B cell (primary cell): ENCODE results near the gene TTLL5. TPM values are rescaled to one million over a fixed set of nuclear protein-coding genes. Genes with fewer than 3 reads are reported as not detected.

Experiments
- ATAC-seq: fragments of 200-7000 bp; cut with Tn5 transposase; one replicate; pipeline ENCODE4 v1.10.0; 2021; ENCODE audit warnings: low read depth, mild to moderate bottlenecking, moderate number of reproducible peaks, moderate library complexity
- CTCF ChIA-PET: fragments of 350-600 bp; sonication (Branson Sonifier 250); formaldehyde crosslinking; loops from one replicate; lab custom pipeline; 2021; ENCODE audit warnings: antibody characterized with exemption, inconsistent platforms; lab: Charles Lee
- POLR2A ChIA-PET: fragments of 350-600 bp; sonication (Branson Sonifier 250); formaldehyde crosslinking; loops from one replicate; lab custom pipeline; 2021; ENCODE audit warnings: antibody characterized with exemption; lab: Charles Lee
- DNase-seq: peaks from one replicate; pipeline ENCODE4 v3.0.0; 2013
- H2AFZ ChIP-seq: 2 replicates; pipeline ENCODE4 v1.6.1; 2012; ENCODE audit warnings: mild to moderate bottlenecking, low read depth, low read length; ENCODE audit not compliant: insufficient read depth, poor library complexity, severe bottlenecking
- H3K27ac ChIP-seq, 2 donors: 1 replicate in 1 of 2; 2 replicates in 1 of 2; pipeline ENCODE4 v1.5.1; 2012 to 2013; ENCODE audit warnings: low read length in 2 of 2, mild to moderate bottlenecking in 2 of 2, moderate library complexity in 1 of 2
- H3K27me3 ChIP-seq, 4 experiments: fragments of 200-600 bp in 1 of 4; sonication (generic) in 1 of 4; replicated peaks in 1 of 4; 1 replicate in 2 of 4; 2 replicates in 2 of 4; pipeline versions ENCODE4 v1.6.1 to v1.7.0; 2013 to 2016; ENCODE audit warnings: low read length in 3 of 4, mild to moderate bottlenecking in 2 of 4, mixed read lengths in 1 of 4, moderate library complexity in 1 of 4; ENCODE audit not compliant: insufficient read depth in 4 of 4, control insufficient read depth in 3 of 4; ENCODE audit errors: control extremely low read depth in 1 of 4
- H3K36me3 ChIP-seq, 2 experiments: replicated peaks in 1 of 2; 1 replicate in 1 of 2; 2 replicates in 1 of 2; pipeline versions ENCODE4 v1.6.1 to v1.7.1; 2013; ENCODE audit warnings: low read length in 1 of 2; ENCODE audit not compliant: insufficient read depth in 2 of 2, control insufficient read depth in 1 of 2; ENCODE audit errors: control extremely low read depth in 1 of 2, extremely low read depth in 1 of 2
- H3K4me1 ChIP-seq, 2 donors: fragments of 200-600 bp in 1 of 2; sonication (generic) in 1 of 2; 1 replicate in 1 of 2; 2 replicates in 1 of 2; pipeline versions ENCODE4 v1.5.1 to v1.6.1; 2013 to 2017; ENCODE audit warnings: low read length in 2 of 2; ENCODE audit not compliant: control insufficient read depth in 2 of 2, insufficient read depth in 2 of 2
- H3K4me2 ChIP-seq: replicated peaks from 2 replicates; pipeline ENCODE3; 2012; ENCODE audit warnings: mild to moderate bottlenecking, low read depth, low read length; ENCODE audit not compliant: poor library complexity, severe bottlenecking
- H3K4me3 ChIP-seq, 5 experiments: fragments of 200-600 bp in 1 of 5; sonication (generic) in 1 of 5; 1 replicate in 3 of 5; 2 replicates in 2 of 5; pipeline versions ENCODE4 v1.5.1 to v1.7.0; 2011 to 2016; ENCODE audit warnings: low read length in 4 of 5, mild to moderate bottlenecking in 4 of 5, low read depth in 2 of 5, control low read depth in 1 of 5, moderate library complexity in 1 of 5; ENCODE audit not compliant: insufficient read depth in 1 of 5; ENCODE audit errors: control extremely low read depth in 1 of 5, extremely low read depth in 1 of 5
- H3K79me2 ChIP-seq: fragments of 200-600 bp; sonication (generic); one replicate; pipeline ENCODE4 v1.6.0; 2016; ENCODE audit warnings: low read length; ENCODE audit not compliant: control insufficient read depth, insufficient read depth
- H3K9ac ChIP-seq: fragments of 200-600 bp; sonication (generic); 2 replicates; pipeline ENCODE4 v1.6.1; 2017; ENCODE audit warnings: mild to moderate bottlenecking, low read length, moderate library complexity
- H3K9me3 ChIP-seq, 3 donors: one replicate each; pipeline versions ENCODE4 v1.6.1 to v1.7.1; 2013; ENCODE audit warnings: low read length in 2 of 3; ENCODE audit not compliant: control insufficient read depth in 2 of 3, insufficient read depth in 1 of 3; ENCODE audit errors: control extremely low read depth in 1 of 3
- H4K20me1 ChIP-seq: 2 replicates; pipeline ENCODE4 v1.6.0; 2012; ENCODE audit warnings: mild to moderate bottlenecking, low read length; ENCODE audit not compliant: insufficient read depth, control insufficient read depth, poor library complexity, severe bottlenecking
- H3K27ac Mint-ChIP-seq: one replicate; pipeline ENCODE4 v1.8.0; 2021; ENCODE audit warnings: mixed read lengths
- H3K27me3 Mint-ChIP-seq: one replicate; pipeline ENCODE4 v1.8.0; 2021; ENCODE audit warnings: mixed read lengths
- H3K4me1 Mint-ChIP-seq: one replicate; pipeline ENCODE4 v1.8.0; 2021; ENCODE audit warnings: mixed read lengths
- H3K4me3 Mint-ChIP-seq: one replicate; pipeline ENCODE4 v1.8.0; 2021; ENCODE audit warnings: mixed read lengths
- H3K9me3 Mint-ChIP-seq: one replicate; pipeline ENCODE4 v1.8.0; 2022; ENCODE audit warnings: mixed read lengths; ENCODE audit not compliant: insufficient read depth
- EZH2 ChIP-seq: IDR thresholded peaks from 2 replicates; pipeline ENCODE4 v1.6.1; 2012; ENCODE audit warnings: borderline replicate concordance, low read depth, mild to moderate bottlenecking, moderate library complexity, low read length; ENCODE audit not compliant: insufficient read depth, poor library complexity, severe bottlenecking
- WGBS: methylation state at CpG from one replicate; pipeline ENCODE4 v1.1.5; 2013; ENCODE audit warnings: missing lambda C conversion rate; ENCODE audit not compliant: insufficient coverage; 5-methylcytosine and 5-hydroxymethylcytosine counted together
- intact Hi-C: fragments of 100-400 bp; cut with micrococcal nuclease; formaldehyde crosslinking; loops from one replicate; pipeline ENCODE4 v1.10.0; 2022
- polyA plus RNA-seq: library from polyadenylated mRNA; depleted of rRNA; stranded (reverse); fragments of >200 nt; gene quantifications from 2 replicates; pipeline ENCODE4 v1.2.3, GENCODE V29; 2012
- total RNA-seq, 2 donors: library from RNA; stranded (reverse); fragments of 120-200 nt in 1 of 2; gene quantifications; 1 replicate in 1 of 2; 2 replicates in 1 of 2; pipeline versions ENCODE4 v1.2.3 to v1.2.4, GENCODE V29; 2013 to 2022
- TF ChIP-seq, protein P1 (sequence below): fragments of 200-600 bp; IDR thresholded peaks from one replicate; pipeline ENCODE4 v1.8.0; 2022; ENCODE audit warnings: antibody characterized with exemption, mild to moderate bottlenecking

Gene TTLL5
- total and polyA plus RNA-seq, 2 donors (not counting 1 experiment from before 2014, with no cell fraction given): 10.9 to 50.9 TPM

DNA sequence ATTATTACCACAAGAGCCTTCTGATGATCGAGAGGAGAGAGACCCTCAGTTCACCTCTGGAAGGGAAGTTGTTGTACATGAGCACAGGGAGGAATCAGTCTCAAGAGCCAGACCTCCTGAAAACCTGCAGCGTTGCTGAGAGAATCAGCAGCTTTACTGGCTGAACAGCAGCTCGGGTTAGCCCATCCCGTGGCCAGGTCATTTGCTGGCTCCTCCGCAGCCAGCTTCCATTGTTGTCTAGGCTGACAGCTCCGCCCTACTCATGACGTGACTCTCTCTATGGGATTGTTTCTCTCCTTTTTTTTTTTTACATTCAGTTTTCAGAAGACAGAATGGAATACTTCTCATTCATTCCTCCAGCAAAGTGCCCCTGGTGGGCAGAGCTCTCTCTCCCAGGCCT, 250.8 kb downstream of the TTLL5 start:
- ATAC-seq (no peak), DNase-seq (no peak)
- Histone ChIP-seq H3K79me2 (no peaks in the 10 kb centered on the region), H3K4me3 (no peak overlapping the region), H2AFZ (no peak overlapping the region), H4K20me1 (no peaks in the 10 kb centered on the region), H3K27ac (no peak overlapping the region), H3K4me2 (no peak overlapping the region), H3K9me3 (no peaks in the 10 kb centered on the region), H3K36me3 (no peaks in the 10 kb centered on the region), H3K27me3 (no peaks in the 10 kb centered on the region), H3K4me1 (no peaks in the 10 kb centered on the region), H3K9ac (no peak overlapping the region)
- no peaks in the 10 kb centered on the region for H3K27me3 Mint-ChIP-seq
- ChIA-PET CTCF (interaction anchor here (14.1 kb wide), 1 partner anchor 68 kb away, joined by 376 read pairs; the partner anchor contains the start of genes IFT43 and TGFB3), POLR2A (no interaction called here)
- H3K4me1 Mint-ChIP-seq: no peaks in the 10 kb centered on the region
- TF ChIP-seq, protein P1, sequence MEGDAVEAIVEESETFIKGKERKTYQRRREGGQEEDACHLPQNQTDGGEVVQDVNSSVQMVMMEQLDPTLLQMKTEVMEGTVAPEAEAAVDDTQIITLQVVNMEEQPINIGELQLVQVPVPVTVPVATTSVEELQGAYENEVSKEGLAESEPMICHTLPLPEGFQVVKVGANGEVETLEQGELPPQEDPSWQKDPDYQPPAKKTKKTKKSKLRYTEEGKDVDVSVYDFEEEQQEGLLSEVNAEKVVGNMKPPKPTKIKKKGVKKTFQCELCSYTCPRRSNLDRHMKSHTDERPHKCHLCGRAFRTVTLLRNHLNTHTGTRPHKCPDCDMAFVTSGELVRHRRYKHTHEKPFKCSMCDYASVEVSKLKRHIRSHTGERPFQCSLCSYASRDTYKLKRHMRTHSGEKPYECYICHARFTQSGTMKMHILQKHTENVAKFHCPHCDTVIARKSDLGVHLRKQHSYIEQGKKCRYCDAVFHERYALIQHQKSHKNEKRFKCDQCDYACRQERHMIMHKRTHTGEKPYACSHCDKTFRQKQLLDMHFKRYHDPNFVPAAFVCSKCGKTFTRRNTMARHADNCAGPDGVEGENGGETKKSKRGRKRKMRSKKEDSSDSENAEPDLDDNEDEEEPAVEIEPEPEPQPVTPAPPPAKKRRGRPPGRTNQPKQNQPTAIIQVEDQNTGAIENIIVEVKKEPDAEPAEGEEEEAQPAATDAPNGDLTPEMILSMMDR: no peak
- no peak for TF ChIP-seq EZH2
- no peaks in the 10 kb centered on the region for H3K9me3 Mint-ChIP-seq
- intact Hi-C loops: no loop called here
- 97% methylated on average over 7 of the region's 7 CpGs for WGBS
- H3K27ac Mint-ChIP-seq: no peak overlapping the region
- H3K4me3 Mint-ChIP-seq: no peak overlapping the region

DNA sequence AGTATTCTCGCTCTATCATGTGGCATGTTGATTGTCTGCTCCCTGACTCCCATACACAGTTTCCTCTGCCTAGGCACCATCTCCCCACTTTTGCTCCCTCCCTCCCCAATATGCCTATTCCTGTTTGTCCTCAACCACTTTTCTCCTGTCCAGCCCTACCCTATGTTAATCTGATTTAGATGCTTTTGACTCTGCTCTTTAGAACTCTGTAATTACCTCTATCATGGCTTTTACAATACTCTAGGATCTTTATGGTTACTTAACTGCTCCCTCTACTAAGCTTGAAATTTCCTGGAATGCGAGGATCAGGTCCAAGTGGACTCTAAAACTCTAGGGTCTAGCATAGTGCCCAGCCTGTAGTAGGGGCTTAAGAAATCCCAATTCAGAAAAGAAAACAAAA, 252.1 kb downstream of the TTLL5 start:
- WGBS: 100% methylated on average over 1 of the region's 2 CpGs
- no peak for TF ChIP-seq EZH2
- TF ChIP-seq, protein P1: no peak
- ATAC-seq (no peak), DNase-seq (no peak)
- Mint-ChIP-seq H3K4me1 (peaks cover 6% of the 10 kb centered on the region), H3K9me3 (no peaks in the 10 kb centered on the region), H3K4me3 (no peak overlapping the region), H3K27ac (no peak overlapping the region), H3K27me3 (no peaks in the 10 kb centered on the region)
- Histone ChIP-seq H2AFZ (no peak overlapping the region), H3K27ac (no peak overlapping the region), H3K9me3 (no peaks in the 10 kb centered on the region), H3K4me2 (no peak overlapping the region), H3K27me3 (no peaks in the 10 kb centered on the region), H3K4me3 (no peak overlapping the region), H4K20me1 (no peaks in the 10 kb centered on the region), H3K79me2 (no peaks in the 10 kb centered on the region), H3K36me3 (no peaks in the 10 kb centered on the region), H3K9ac (no peak overlapping the region), H3K4me1 (peaks cover 0 to 3% of the 10 kb centered on the region in 2 donors)
- intact Hi-C loops: no loop called here
- POLR2A ChIA-PET: no interaction called here
- CTCF ChIA-PET: interaction anchor here (14.1 kb wide), 1 partner anchor 67 kb away, joined by 376 read pairs; the partner anchor contains the start of genes IFT43 and TGFB3
